ENCODE results near the gene MAB21L4.

DNA sequence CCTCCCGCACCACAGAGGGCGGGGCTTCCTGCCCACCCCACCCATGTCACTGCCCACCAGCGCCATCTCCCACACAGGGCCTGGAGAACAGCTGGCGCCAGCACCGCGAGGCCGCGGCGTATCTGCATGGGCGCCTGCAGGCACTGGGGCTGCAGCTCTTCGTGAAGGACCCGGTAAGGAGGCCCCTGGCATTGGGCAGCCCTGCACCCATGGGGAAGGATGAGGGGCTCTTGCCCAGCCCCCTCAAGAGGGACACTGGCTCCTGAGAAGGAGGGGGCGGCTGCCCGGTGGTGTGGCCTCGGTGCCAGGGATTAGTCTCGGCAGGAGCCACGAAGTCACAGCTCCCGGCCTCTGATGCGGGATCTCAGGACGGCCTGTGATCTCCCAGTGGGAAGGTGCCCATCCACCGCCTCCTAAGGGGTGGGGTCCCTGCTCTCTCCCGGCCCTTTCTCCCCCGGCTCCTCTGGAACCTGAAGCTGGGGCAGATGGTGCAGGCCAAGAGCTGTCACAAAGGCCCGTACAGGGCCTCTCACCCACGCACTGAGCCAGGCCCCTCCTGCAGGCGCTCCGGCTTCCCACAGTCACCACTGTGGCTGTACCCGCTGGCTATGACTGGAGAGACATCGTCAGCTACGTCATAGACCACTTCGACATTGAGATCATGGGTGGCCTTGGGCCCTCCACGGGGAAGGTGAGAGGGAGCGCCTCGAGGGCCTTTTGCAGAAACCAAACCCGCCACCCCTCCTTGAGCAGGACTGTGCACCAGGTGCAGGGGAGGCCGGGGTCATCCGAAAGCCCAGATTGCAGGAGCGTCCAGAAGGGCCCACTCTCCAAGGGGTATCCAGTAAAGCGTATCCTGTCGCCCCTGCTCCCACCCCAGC lies 18.3 kb downstream of the MAB21L4 start:
- no peak for TF ChIP-seq POLR2A (IDR thresholded peaks at IDR 0.05; ENCODE audit: extremely low read depth, insufficient read length)
- TF ChIP-seq, protein P1, sequence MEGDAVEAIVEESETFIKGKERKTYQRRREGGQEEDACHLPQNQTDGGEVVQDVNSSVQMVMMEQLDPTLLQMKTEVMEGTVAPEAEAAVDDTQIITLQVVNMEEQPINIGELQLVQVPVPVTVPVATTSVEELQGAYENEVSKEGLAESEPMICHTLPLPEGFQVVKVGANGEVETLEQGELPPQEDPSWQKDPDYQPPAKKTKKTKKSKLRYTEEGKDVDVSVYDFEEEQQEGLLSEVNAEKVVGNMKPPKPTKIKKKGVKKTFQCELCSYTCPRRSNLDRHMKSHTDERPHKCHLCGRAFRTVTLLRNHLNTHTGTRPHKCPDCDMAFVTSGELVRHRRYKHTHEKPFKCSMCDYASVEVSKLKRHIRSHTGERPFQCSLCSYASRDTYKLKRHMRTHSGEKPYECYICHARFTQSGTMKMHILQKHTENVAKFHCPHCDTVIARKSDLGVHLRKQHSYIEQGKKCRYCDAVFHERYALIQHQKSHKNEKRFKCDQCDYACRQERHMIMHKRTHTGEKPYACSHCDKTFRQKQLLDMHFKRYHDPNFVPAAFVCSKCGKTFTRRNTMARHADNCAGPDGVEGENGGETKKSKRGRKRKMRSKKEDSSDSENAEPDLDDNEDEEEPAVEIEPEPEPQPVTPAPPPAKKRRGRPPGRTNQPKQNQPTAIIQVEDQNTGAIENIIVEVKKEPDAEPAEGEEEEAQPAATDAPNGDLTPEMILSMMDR (IDR thresholded peaks at IDR 0.05; ENCODE audit: low read depth, low read length), result no peak
